Testis (tissue), 3 donors: ENCODE data around the gene VPS26A. TPM values are rescaled to one million over a fixed set of nuclear protein-coding genes. Genes with fewer than 3 reads are reported as not detected.

ENCODE experiments used
- DNase-seq: peaks from one replicate; pipeline ENCODE4 v3.0.0-alpha.2; 2019
- H3K27ac ChIP-seq, 2 donors: fragments of 200-600 bp; sonication (generic); one replicate each; pipeline ENCODE4 v1.5.1; 2019
- H3K27me3 ChIP-seq: fragments of 200-600 bp; sonication (generic); one replicate; pipeline ENCODE4 v1.5.1; 2019
- H3K36me3 ChIP-seq: fragments of 200-600 bp; sonication (generic); one replicate; pipeline ENCODE4 v1.5.1; 2017; ENCODE audit warnings: low read depth; ENCODE audit errors: missing control alignments
- H3K4me1 ChIP-seq: fragments of 200-600 bp; sonication (generic); one replicate; pipeline ENCODE4 v1.5.1; 2019
- H3K4me3 ChIP-seq, 2 donors: fragments of 200-600 bp; sonication (generic); one replicate each; pipeline ENCODE4 v1.5.1; 2017 to 2019
- H3K9me3 ChIP-seq: fragments of 200-600 bp; sonication (generic); one replicate; pipeline ENCODE4 v1.5.1; 2017
- POLR2A ChIP-seq: fragments of 450-650 bp; IDR thresholded peaks from one replicate; pipeline ENCODE4 v1.6.1; 2017; ENCODE audit warnings: antibody characterized with exemption, mild to moderate bottlenecking, moderate library complexity
- WGBS, 2 donors: methylation state at CpG; one replicate each; pipeline ENCODE4 v1.1.5; 2018; 5-methylcytosine and 5-hydroxymethylcytosine counted together
- intact Hi-C: fragments of 100-400 bp; cut with DNase I; formaldehyde crosslinking; loops from one replicate; pipeline ENCODE4 v1.15.1; 2023; ENCODE audit warnings: low total_unique reads
- polyA plus RNA-seq: library from polyadenylated mRNA; stranded (reverse); fragments of 350-450 nt; fragmentation: Illumina TruSeq; extraction: RNeasy Lipid Tissue Mini Kit (QIAGEN cat#74804); gene quantifications from one replicate; pipeline ENCODE4 v1.2.3, GENCODE V29; 2014; ENCODE audit warnings: low read depth, low replicate concordance; ENCODE audit not compliant: insufficient read depth
- total RNA-seq, 2 donors: library from RNA; depleted of rRNA; stranded (reverse); fragments of >200 nt; gene quantifications; one replicate each; pipeline ENCODE4 v1.2.3, GENCODE V29; 2016
- TF ChIP-seq, protein P1 (sequence below), 3 experiments: fragments of 450-650 bp in 2 of 3; fragments of 200-600 bp in 1 of 3; sonication (generic) in 1 of 3; IDR thresholded peaks; one replicate each; pipeline ENCODE4 v1.5.1; 2016 to 2019; ENCODE audit warnings: antibody characterized with exemption in 3 of 3, mild to moderate bottlenecking in 2 of 3, moderate library complexity in 1 of 3

The VPS26A gene
- total and polyA plus RNA-seq, 3 donors from 2014 or later, result 53.6 to 65.0 (median 59.8) TPM

DNA sequence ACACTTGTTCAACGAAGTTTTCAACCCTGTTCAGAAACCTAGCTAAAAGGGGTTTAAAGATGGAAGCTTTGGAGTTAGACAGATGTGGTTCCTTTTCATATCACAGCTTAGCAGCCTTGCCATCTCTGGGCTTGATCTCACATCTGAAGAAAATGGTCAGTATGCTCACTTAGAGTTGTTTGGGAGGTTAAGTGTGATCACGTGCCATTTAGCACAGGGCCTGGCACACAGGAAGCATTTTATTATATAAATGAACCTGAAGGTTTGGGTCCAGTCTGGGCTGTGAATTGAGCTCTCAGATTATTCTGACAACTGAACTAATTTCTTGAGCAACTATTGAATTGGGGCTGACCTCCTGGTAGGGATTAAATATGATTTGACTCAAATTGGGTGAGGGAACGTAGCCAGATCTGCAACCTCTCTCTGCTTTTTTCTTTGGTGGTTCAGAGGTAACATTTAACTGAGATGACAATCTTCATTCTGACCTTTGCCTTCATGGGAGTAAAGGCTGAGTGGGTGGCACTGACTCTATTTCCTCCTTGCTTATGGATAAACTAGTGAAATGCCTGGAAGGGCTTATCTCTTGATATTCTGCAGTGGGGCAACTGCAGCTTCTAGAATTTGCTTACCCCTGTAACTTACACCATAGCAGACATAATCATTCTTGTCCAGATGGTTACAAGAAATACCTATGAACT is 86.0 kb downstream of the VPS26A start:
- WGBS, 2 donors, result 77 to 85% methylated on average over 3 of the region's 3 CpGs
- intact Hi-C loops, result no loop called here
- no peaks in the 10 kb centered on the region for H3K9me3 ChIP-seq
- no peaks in the 10 kb centered on the region for H3K4me1 ChIP-seq
- no peaks in the 10 kb centered on the region for H3K27me3 ChIP-seq
- no peak for DNase-seq
- no peak for TF ChIP-seq POLR2A
- TF ChIP-seq, protein P1, sequence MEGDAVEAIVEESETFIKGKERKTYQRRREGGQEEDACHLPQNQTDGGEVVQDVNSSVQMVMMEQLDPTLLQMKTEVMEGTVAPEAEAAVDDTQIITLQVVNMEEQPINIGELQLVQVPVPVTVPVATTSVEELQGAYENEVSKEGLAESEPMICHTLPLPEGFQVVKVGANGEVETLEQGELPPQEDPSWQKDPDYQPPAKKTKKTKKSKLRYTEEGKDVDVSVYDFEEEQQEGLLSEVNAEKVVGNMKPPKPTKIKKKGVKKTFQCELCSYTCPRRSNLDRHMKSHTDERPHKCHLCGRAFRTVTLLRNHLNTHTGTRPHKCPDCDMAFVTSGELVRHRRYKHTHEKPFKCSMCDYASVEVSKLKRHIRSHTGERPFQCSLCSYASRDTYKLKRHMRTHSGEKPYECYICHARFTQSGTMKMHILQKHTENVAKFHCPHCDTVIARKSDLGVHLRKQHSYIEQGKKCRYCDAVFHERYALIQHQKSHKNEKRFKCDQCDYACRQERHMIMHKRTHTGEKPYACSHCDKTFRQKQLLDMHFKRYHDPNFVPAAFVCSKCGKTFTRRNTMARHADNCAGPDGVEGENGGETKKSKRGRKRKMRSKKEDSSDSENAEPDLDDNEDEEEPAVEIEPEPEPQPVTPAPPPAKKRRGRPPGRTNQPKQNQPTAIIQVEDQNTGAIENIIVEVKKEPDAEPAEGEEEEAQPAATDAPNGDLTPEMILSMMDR (IDR thresholded peaks at IDR 0.05), result no peak
- H3K4me3 ChIP-seq, result no peak overlapping the region
- no peak overlapping the region for H3K27ac ChIP-seq
- no peaks in the 10 kb centered on the region for H3K36me3 ChIP-seq

DNA sequence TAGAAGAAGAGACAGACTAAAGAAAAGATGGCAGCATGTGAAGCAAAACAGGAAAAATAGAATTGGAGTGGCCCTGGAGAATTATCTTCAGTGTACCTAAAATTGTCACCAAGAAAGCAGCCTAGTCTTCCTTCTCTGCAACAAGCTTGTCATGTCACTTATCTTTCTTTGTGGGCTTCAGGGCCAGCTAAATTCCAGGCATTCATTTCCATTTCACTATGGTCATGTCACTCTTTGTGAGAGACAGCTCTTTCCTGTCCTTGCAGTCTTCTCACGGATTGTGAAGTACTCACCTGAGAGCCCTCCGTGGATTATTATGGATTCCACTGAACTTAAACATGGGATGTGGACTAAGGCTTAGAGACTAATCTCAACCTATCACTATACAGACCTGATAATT is 87.1 kb downstream of the VPS26A start:
- H3K27ac ChIP-seq, result no peak overlapping the region
- H3K36me3 ChIP-seq, result no peaks in the 10 kb centered on the region
- H3K4me1 ChIP-seq, result no peaks in the 10 kb centered on the region
- intact Hi-C loops, result no loop called here
- 56 to 58% methylated on average over 2 of the region's 2 CpGs for WGBS, 2 donors
- no peak for DNase-seq
- TF ChIP-seq, protein P1 (IDR thresholded peaks at IDR 0.05), result no peak
- TF ChIP-seq POLR2A, result no peak
- no peak overlapping the region for H3K4me3 ChIP-seq
- no peaks in the 10 kb centered on the region for H3K9me3 ChIP-seq
- no peaks in the 10 kb centered on the region for H3K27me3 ChIP-seq

DNA sequence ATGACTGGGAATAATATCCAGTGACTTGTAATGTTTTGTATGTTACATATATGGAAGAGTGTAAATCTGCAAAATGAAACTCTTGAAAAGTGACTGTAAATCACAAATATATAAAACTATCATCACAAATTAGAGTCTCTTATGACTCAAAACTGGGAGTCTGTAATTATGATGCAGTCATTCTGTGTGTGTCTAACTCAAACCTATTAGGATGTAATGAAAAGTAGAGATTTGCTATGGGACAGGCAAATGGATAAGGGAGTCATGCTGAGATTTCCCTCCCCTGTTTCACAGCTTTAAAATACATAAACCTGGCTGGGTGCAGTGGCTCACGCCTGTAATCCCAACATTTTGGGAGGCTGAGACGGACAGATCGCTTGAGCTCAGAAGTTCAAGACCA is 87.5 kb downstream of the VPS26A start:
- H3K4me1 ChIP-seq, result no peaks in the 10 kb centered on the region
- no peak for DNase-seq
- no peak overlapping the region for H3K27ac ChIP-seq
- intact Hi-C loops, result no loop called here
- H3K36me3 ChIP-seq, result no peaks in the 10 kb centered on the region
- no peaks in the 10 kb centered on the region for H3K27me3 ChIP-seq
- no peak for TF ChIP-seq POLR2A
- TF ChIP-seq, protein P1 (IDR thresholded peaks at IDR 0.05), result no peak
- H3K4me3 ChIP-seq, result no peak overlapping the region
- 84 to 88% methylated on average over 3 of the region's 3 CpGs for WGBS, 2 donors
- H3K9me3 ChIP-seq, result no peaks in the 10 kb centered on the region

DNA sequence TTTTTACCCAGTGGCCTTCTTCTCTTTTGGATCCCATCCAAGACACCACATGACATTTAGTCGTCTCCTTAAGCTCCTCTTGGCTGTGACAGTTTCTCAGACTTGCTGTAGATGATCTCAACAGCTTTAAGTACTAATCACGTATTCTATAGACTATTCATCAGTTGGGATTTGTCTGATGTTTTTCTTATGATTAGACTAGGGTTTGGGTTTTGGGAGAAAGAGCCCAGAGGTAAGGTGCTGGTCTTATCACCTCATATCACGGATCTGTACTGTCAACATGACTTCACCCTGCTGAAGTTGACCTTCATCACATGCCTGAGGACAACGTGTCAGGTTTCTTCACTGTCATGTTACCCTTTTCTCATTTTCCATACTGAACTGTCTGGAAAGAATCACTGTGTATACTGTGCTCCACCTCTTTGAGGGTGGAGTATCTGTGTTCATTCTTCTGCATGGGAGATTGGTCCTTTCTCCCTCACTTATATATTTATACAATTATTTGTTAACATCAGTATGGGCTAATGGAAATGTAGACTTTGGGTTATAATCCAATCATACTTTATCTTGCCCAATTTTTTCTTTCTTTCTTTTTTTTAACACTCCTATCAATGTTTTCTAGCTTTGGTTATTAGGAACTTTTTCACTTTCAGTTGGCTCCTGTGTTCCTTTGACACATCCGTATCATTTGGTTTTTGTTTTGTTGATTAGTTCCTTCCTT is 89.8 kb downstream of the VPS26A start:
- Histone ChIP-seq H3K4me3 (no peak overlapping the region), H3K9me3 (no peaks in the 10 kb centered on the region), H3K36me3 (no peaks in the 10 kb centered on the region), H3K4me1 (no peaks in the 10 kb centered on the region), H3K27me3 (no peaks in the 10 kb centered on the region), H3K27ac (no peak overlapping the region)
- DNase-seq, result no peak
- no peak for TF ChIP-seq POLR2A
- TF ChIP-seq, protein P1 (IDR thresholded peaks at IDR 0.05), result no peak
- intact Hi-C loops, result no loop called here
- WGBS, 2 donors, result 59 to 62% methylated on average over 5 of the region's 5 CpGs
